ENCODE measurements around the gene AHDC1. TPM values are rescaled to one million over a fixed set of nuclear protein-coding genes. Genes with fewer than 3 reads are reported as not detected.

AHDC1 gene
- total RNA-seq, 1 experiment from 2014 or later: 33.7 TPM

GRCh38 chr1:27597516-27598294, 6.2 kb downstream of the AHDC1 start (continued):
- no peak for TF ChIP-seq EZH2 (IDR thresholded peaks at IDR 0.05)

- H3K9ac ChIP-seq (ENCODE audit: low read length): no peak overlapping the region
- H4K20me1 ChIP-seq (ENCODE audit: insufficient read depth): peaks cover 9% of the 10 kb centered on the region; the same call in 1 of the 2 replicates
- H3K4me3 ChIP-seq (replicated peaks in 1 of 2; ENCODE audit: low read depth in 1 of 2, low read length in 2 of 2): no peak overlapping the region
- POLR2A ChIA-PET: no interaction called here
- CTCF ChIA-PET: no interaction called here
- H3K36me3 ChIP-seq (ENCODE audit: control insufficient read depth in 1 of 2, insufficient read depth in 2 of 2, low read length in 2 of 2): no peaks in the 10 kb centered on the region
- H2AFZ ChIP-seq (ENCODE audit: low read depth, low read length, poor library complexity, severe bottlenecking): no peak overlapping the region
- RAD21 ChIA-PET (ENCODE audit: low non-redundant PET in 1 of 2, low total read pairs in 2 of 2, uncharacterized antibody in 2 of 2, unreplicated experiment in 2 of 2): no interaction called here
- no peaks in the 10 kb centered on the region for H3K27me3 ChIP-seq (ENCODE audit: insufficient read depth, low read length)
- H3K27ac ChIP-seq (ENCODE audit: low read depth, low read length): no peak overlapping the region
- DNase-seq (ENCODE audit: low read depth, low spot score): no peak
- intact Hi-C loops (cut with micrococcal nuclease): no loop called here
- no peak overlapping the region for H3K4me2 ChIP-seq (ENCODE audit: low read length)
- TF ChIP-seq REST (IDR thresholded peaks at IDR 0.05; ENCODE audit: low read depth) (no peak), JUND (IDR thresholded peaks at IDR 0.05) (no peak), SRF (IDR thresholded peaks at IDR 0.05; ENCODE audit: low read depth) (no peak), ZNF274 (IDR thresholded peaks at IDR 0.05; ENCODE audit: low read depth, low read length) (no peak), ELF1 (IDR thresholded peaks at IDR 0.05; ENCODE audit: borderline replicate concordance, low read depth) (no peak), ZBTB33 (IDR thresholded peaks at IDR 0.05; ENCODE audit: extremely low read depth, insufficient replicate concordance, low read length) (no peak)
- H3K4me1 ChIP-seq (ENCODE audit: control insufficient read depth in 1 of 2, insufficient read depth in 2 of 2, low read length in 2 of 2): peaks cover 31 to 51% of the 10 kb centered on the region in 2 experiments
- peaks cover 96% of the 10 kb centered on the region for H3K79me2 ChIP-seq (ENCODE audit: insufficient read depth, low read length)
- no peak for ATAC-seq
- no peaks in the 10 kb centered on the region for H3K9me2 ChIP-seq (ENCODE audit: insufficient read depth)
- H3K9me3 ChIP-seq (ENCODE audit: control insufficient read depth in 1 of 2, insufficient read depth in 1 of 2, low read depth in 1 of 2, low read length in 2 of 2): no peaks in the 10 kb centered on the region
- BruUV-seq (replicated peaks): no TSS peak
These were observed 7.0 kb downstream of the AHDC1 start for GRCh38 chr1:27596986-27597385.

Data from HCT116 (cell line).